LHCN-M2 (cell line): ENCODE measurements around the gene RPS19BP1. TPM values are rescaled to one million over a fixed set of nuclear protein-coding genes. Genes with fewer than 3 reads are reported as not detected.

Experiments
- DNase-seq: peaks from one replicate; pipeline ENCODE4 v3.0.0-alpha.2; 2012; ENCODE audit warnings: low read depth
- polyA plus RNA-seq: library from polyadenylated mRNA; unstranded; fragments of >200 nt; gene quantifications from one replicate; pipeline ENCODE4 v1.2.1, GENCODE V29; 2012; ENCODE audit warnings: missing spikeins
- total RNA-seq: library from RNA; depleted of rRNA; stranded (reverse); fragments of >200 nt; gene quantifications from 2 replicates; pipeline ENCODE4 v1.2.3, GENCODE V29; 2014; rRNA removed

Gene RPS19BP1
- total RNA-seq = 104 and 123 TPM in 2 replicates
- polyA plus RNA-seq = 96.0 TPM

- DNase-seq = peak; percentile 98
Observed at GRCh38 chr22:39532215-39533073, at the start of gene RPS19BP1. TSS of gene RPS19BP1 (minus strand) at chr22:39532748. CDS start at chr22:39532738, 10 bp downstream.

GRCh38 chr22:39581303-39581702 lies 48.8 kb upstream of the RPS19BP1 start:
- DNase-seq = no peak

GRCh38 chr22:39580795-39581194 lies 48.2 kb upstream of the RPS19BP1 start:
- no peak for DNase-seq

- no peak for DNase-seq
Observed at GRCh38 chr22:39580006-39580441, 47.5 kb upstream of the RPS19BP1 start.

GRCh38 chr22:39577900-39578299 lies 45.4 kb upstream of the RPS19BP1 start:
- no peak for DNase-seq

- no peak for DNase-seq
Observed at GRCh38 chr22:39577366-39577765, 44.8 kb upstream of the RPS19BP1 start.

- DNase-seq = no peak
Observed at GRCh38 chr22:39576027-39576426, 43.5 kb upstream of the RPS19BP1 start.

GRCh38 chr22:39575552-39575825 lies 42.9 kb upstream of the RPS19BP1 start:
- DNase-seq = no peak

- peak; percentile 86 for DNase-seq
Observed at GRCh38 chr22:39574779-39575551, 42.4 kb upstream of the RPS19BP1 start.

- DNase-seq = no peak
Observed at GRCh38 chr22:39571538-39571937, 39.0 kb upstream of the RPS19BP1 start.

- no peak for DNase-seq
Observed at GRCh38 chr22:39570665-39571064, 38.1 kb upstream of the RPS19BP1 start, which contains the start of gene CACNA1I. TSS of gene CACNA1I (plus strand) at chr22:39570753. CDS start at chr22:39570753, 0 bp downstream.

GRCh38 chr22:39570226-39570625 lies 37.7 kb upstream of the RPS19BP1 start:
- DNase-seq = no peak

GRCh38 chr22:39569066-39569465 lies 36.5 kb upstream of the RPS19BP1 start:
- DNase-seq = no peak

GRCh38 chr22:39568278-39568981 lies 35.9 kb upstream of the RPS19BP1 start:
- DNase-seq = no peak

GRCh38 chr22:39567135-39567946 lies 34.8 kb upstream of the RPS19BP1 start:
- DNase-seq = no peak

- DNase-seq = no peak
Observed at GRCh38 chr22:39565414-39565944, 32.9 kb upstream of the RPS19BP1 start.

- DNase-seq = no peak
Observed at GRCh38 chr22:39563571-39564428, 31.3 kb upstream of the RPS19BP1 start.

- DNase-seq = no peak
Observed at GRCh38 chr22:39562839-39563489, 30.4 kb upstream of the RPS19BP1 start.

- no peak for DNase-seq
Observed at GRCh38 chr22:39560127-39560526, 27.6 kb upstream of the RPS19BP1 start.
